BJ (cell line): ENCODE data around the gene PRSS2. TPM values are rescaled to one million over a fixed set of nuclear protein-coding genes. Genes with fewer than 3 reads are reported as not detected.

Source experiments
- CTCF ChIA-PET: fragments of 350-600 bp; formaldehyde crosslinking; extraction: SDS; loops from one replicate; lab custom pipeline; 2021; ENCODE audit warnings: antibody characterized with exemption, inconsistent platforms; lab: Yijun Ruan, JAX
- POLR2A ChIA-PET: fragments of 300-600 bp; sonication (Branson Sonifier 250); formaldehyde crosslinking; extraction: SDS; loops from one replicate; lab custom pipeline; 2021; ENCODE audit warnings: antibody characterized with exemption; lab: Charles Lee
- DNase-seq: peaks from one replicate; pipeline ENCODE4 v3.0.0-alpha.2; 2011; ENCODE audit warnings: low read depth
- H3K27me3 ChIP-seq: 2 replicates; pipeline ENCODE4 v1.6.0; 2011; ENCODE audit warnings: low read length; ENCODE audit not compliant: control insufficient read depth, insufficient read depth
- H3K36me3 ChIP-seq: 2 replicates; pipeline ENCODE4 v1.5.1; 2011; ENCODE audit warnings: low read length; ENCODE audit not compliant: control insufficient read depth, insufficient read depth
- H3K4me3 ChIP-seq: 2 replicates; pipeline ENCODE4 v1.5.1; 2011; ENCODE audit warnings: low read depth, mild to moderate bottlenecking, control low read depth, low read length
- CTCF ChIP-seq: IDR thresholded peaks from 2 replicates; pipeline ENCODE4 v1.5.1; 2011; ENCODE audit warnings: low read depth, mild to moderate bottlenecking, control low read depth, inconsistent platforms, low read length, moderate library complexity; ENCODE audit not compliant: insufficient read depth
- polyA plus RNA-seq: library from polyadenylated mRNA; depleted of rRNA; stranded (reverse); fragments of >200 nt; gene quantifications from 2 replicates; pipeline ENCODE4 v1.2.3, GENCODE V29; 2011

PRSS2 gene
- polyA plus RNA-seq, 1 experiment: not detected

- H3K27me3 ChIP-seq: peaks cover 9% of the 10 kb centered on the region; the same call in 1 of the 2 replicates
- ChIA-PET CTCF (interaction anchor here (0.5 to 3.9 kb wide), 16 partner anchors 8 to 455 kb away, joined by 3 to 25 read pairs (median 4); no protein-coding TSS in a partner anchor), POLR2A (no interaction called here)
- H3K4me3 ChIP-seq: no peak overlapping the region
- TF ChIP-seq CTCF: no peak
- DNase-seq: no peak
- no peaks in the 10 kb centered on the region for H3K36me3 ChIP-seq
Observed at GRCh38 chr7:142813226-142813625, 42.5 kb downstream of the PRSS2 start.

- DNase-seq: no peak
- no peaks in the 10 kb centered on the region for H3K36me3 ChIP-seq
- POLR2A ChIA-PET: no interaction called here
- H3K27me3 ChIP-seq: peaks cover 9% of the 10 kb centered on the region; the same call in 1 of the 2 replicates
- CTCF ChIA-PET: interaction anchor here (0.7 to 3.9 kb wide), 13 partner anchors 8 to 455 kb away, joined by 3 to 25 read pairs (median 5); no protein-coding TSS in a partner anchor
- TF ChIP-seq CTCF: no peak
- H3K4me3 ChIP-seq: no peak overlapping the region
Observed at GRCh38 chr7:142813699-142814098, 42.9 kb downstream of the PRSS2 start.

- DNase-seq: no peak
- POLR2A ChIA-PET: no interaction called here
- CTCF ChIA-PET: interaction anchor here (1.1 to 2.8 kb wide), 4 partner anchors 210 to 429 kb away, joined by 3 to 12 read pairs (median 6); no protein-coding TSS in a partner anchor
- H3K36me3 ChIP-seq: no peaks in the 10 kb centered on the region
- TF ChIP-seq CTCF: no peak
- H3K4me3 ChIP-seq: no peak overlapping the region
- peaks cover 10% of the 10 kb centered on the region; the same call in 1 of the 2 replicates for H3K27me3 ChIP-seq
Observed at GRCh38 chr7:142814451-142814850, 43.7 kb downstream of the PRSS2 start.

- DNase-seq: no peak
- CTCF ChIA-PET: interaction anchor here (1.0 kb wide), 1 partner anchor 212 kb away, joined by 3 read pairs; no protein-coding TSS in a partner anchor
- POLR2A ChIA-PET: no interaction called here
- H3K27me3 ChIP-seq: peaks cover 11% of the 10 kb centered on the region; the same call in 1 of the 2 replicates
- TF ChIP-seq CTCF: no peak
- no peaks in the 10 kb centered on the region for H3K36me3 ChIP-seq
- no peak overlapping the region for H3K4me3 ChIP-seq
Observed at GRCh38 chr7:142815134-142815533, 44.4 kb downstream of the PRSS2 start.

- no peak for TF ChIP-seq CTCF
- H3K4me3 ChIP-seq: no peak overlapping the region
- ChIA-PET POLR2A (no interaction called here), CTCF (interaction anchor here (1.0 to 1.1 kb wide), 3 partner anchors 11 to 471 kb away, joined by 3 to 4 read pairs (median 3); no protein-coding TSS in a partner anchor)
- no peak for DNase-seq
- peaks cover 11% of the 10 kb centered on the region for H3K27me3 ChIP-seq
- no peaks in the 10 kb centered on the region for H3K36me3 ChIP-seq
Observed at GRCh38 chr7:142817506-142817905, 46.7 kb downstream of the PRSS2 start.
